ENCODE data around the gene PNKD.
"Not testable (repeated sequence)": the region's sequence is repeated elsewhere in the genome, so short reads cannot be mapped to it uniquely, and the experiment has no call there.

The PNKD gene

GRCh38 chr2:218257390-218257981 lies 12.8 kb upstream of the PNKD start:
- DNase-seq: peak; percentile 80 to 86

GRCh38 chr2:218259099-218259961 lies 11.0 kb upstream of the PNKD start:
- DNase-seq: peak; percentile 70

DNA sequence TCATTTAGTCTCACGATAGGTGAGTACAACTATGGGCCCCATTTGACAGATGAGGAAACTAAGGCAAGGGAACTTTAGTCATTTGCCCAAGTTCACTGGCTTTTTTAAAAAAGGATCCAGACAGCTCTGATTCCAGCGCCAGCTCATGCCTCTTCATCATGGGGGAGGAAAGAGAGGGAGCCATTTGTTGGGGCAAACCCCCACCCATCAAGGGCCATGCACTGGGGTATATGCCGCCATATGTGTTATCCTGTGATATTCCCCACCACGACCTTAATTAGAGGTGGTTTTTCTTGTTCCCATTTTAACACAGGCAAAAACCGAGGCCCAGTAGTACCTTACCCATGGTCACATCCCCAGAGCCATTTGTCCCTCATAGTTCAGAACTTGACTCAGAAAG lies 10.2 kb upstream of the PNKD start:
- DNase-seq: no peak

- DNase-seq: no peak
These were observed 9.4 kb upstream of the PNKD start, which contains the start of gene GPBAR1 for GRCh38 chr2:218260742-218261422. Gene GPBAR1, plus strand, starts transcription at chr2:218261015. Its CDS starts 1,710 bp downstream, at chr2:218262725.

- peak in 1 of 2 donors; percentile 33 for DNase-seq
These were observed 8.7 kb upstream of the PNKD start for GRCh38 chr2:218261423-218262236.

DNA sequence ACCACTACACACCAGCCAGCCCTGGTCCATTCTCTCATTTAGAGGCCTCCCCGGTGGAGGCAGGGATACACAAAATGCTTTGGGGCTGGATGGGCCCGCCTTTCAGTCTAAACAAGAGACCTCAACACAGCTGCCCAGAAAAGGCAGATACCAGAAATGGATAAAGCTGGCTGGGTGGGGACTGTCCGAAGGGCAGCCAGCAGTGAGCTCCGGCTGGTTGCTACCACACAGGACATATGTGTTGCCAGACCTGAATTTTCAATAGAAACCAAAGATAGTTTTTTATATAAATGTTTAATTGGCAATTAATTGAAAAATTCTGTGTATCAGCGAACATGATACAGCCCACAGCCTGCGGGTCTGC lies 8.1 kb upstream of the PNKD start:
- no peak for DNase-seq

DNA sequence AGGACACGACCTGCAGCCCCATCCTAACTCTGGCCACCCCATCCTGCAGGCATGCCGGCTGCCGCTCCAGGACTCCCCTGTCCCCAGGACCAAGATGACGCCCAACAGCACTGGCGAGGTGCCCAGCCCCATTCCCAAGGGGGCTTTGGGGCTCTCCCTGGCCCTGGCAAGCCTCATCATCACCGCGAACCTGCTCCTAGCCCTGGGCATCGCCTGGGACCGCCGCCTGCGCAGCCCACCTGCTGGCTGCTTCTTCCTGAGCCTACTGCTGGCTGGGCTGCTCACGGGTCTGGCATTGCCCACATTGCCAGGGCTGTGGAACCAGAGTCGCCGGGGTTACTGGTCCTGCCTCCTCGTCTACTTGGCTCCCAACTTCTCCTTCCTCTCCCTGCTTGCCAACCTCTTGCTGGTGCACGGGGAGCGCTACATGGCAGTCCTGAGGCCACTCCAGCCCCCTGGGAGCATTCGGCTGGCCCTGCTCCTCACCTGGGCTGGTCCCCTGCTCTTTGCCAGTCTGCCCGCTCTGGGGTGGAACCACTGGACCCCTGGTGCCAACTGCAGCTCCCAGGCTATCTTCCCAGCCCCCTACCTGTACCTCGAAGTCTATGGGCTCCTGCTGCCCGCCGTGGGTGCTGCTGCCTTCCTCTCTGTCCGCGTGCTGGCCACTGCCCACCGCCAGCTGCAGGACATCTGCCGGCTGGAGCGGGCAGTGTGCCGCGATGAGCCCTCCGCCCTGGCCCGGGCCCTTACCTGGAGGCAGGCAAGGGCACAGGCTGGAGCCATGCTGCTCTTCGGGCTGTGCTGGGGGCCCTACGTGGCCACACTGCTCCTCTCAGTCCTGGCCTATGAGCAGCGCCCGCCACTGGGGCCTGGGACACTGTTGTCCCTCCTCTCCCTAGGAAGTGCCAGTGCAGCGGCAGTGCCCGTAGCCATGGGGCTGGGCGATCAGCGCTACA lies 7.4 kb upstream of the PNKD start:
- DNase-seq: no peak

DNA sequence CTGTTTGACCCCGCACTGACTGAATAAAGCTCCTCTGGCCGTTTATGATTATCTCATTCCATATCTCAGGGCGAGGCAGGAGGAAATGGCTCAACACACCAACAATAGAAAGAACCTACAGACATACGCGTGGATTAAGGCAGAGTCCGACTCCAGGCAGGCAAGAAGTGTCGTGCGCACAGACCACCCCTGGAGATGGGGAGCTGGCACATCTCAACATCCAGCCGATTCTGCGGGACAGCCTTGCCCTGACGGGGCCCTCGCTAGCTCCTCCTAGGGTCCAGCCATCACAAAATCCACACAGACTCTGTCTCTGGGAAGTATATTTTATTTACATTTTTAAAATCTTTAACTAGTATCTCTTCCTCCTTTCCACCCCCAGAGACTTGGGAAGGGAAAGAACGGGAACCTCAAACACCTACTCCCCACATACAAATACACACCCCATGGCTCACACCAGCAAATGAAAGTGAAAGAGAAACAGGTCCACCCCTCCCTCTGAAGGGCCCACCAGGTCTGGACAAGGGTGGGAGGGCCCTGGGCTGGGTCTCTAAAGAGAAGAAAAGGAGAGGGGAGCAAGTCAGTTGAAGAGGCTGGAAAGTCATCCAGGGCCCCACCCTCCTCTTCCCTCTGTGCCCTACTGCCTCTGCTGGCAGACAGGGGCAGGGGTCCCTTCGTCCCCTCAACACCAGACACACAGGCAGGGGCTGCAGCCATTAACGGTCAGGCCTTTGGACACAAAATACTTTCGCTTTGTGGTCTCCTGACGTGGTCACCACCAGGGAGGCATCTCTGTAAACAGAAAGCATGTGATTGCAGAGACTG lies 6.3 kb upstream of the PNKD start:
- DNase-seq: peak; percentile 60 to 79

GRCh38 chr2:218264773-218265561 lies 5.4 kb upstream of the PNKD start:
- no peak for DNase-seq

- no peak for DNase-seq
These were observed 4.7 kb upstream of the PNKD start for GRCh38 chr2:218265626-218266025.

- no peak for DNase-seq
These were observed 3.9 kb upstream of the PNKD start for GRCh38 chr2:218266316-218266979.

DNA sequence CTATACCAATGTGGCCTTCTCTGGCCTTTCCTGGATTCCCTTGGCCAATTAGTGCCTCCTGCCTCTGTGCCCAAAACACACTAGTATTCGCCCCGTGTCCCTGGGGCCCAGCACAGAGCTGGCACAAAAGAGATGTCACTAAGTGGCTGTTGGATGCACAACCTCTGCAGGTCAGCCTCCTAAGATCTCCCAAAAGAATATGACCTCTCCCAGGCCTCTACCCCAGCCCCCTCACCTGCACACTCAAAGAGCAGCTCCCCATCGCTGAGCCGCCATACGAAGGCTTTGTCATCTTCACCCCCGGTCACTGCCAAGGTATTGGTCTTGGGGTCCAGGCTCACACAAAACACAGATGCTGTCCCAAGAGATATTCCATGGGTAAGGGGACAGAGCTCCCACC lies 3.1 kb upstream of the PNKD start:
- DNase-seq: no peak

DNA sequence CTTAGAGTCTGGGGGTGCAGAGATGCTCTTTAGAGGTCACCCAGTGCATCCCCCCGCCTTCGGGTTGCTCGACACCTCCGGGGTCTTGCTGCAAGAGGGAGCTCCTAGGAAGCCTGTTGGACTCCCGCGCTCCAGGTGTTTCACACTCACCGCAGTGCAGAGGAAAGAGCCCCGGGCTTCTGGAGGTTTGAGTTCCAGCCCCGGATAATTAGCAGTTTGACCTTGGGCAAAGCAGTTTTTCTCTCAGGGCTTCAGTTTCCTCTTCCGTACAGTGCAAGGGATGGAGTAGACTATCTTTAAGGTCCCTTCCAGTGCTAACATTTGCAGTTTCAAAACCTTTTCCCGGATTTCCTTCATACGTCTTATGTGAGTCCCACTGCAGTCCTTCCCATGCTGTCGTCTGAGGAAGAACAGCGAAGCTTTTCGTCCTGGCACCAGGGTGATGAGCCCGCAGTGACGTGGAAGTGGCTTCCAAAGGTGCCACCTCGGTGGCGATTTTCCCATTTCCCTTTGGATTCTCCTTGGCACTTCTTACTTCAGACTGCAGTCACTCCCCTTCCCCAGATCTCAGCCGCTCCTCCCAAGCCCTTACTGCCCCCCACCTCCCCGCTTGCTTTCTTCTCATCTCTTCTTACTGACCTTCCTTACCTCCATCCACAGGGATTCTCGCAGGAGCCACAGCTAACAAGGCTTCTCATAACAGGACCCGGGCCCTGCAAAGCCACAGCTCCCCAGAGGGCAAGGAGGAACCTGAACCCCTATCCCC lies 585 bp downstream of the PNKD start:
- no peak for DNase-seq

DNA sequence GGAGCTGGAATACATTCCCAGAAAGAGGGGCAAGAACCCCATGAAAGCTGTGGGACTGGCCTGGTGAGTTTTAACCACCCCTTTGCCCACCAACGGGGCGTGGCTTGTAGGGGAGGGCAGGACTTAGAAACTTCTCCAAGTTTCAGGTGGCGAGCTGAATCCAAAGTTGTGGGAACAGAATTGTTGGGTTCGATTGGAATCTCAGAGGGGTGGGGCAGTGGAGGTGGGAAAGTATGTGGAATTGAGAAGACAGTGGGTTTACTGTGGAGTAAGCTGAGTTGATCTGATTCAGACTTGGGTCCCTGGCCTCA lies 1.1 kb downstream of the PNKD start:
- no peak for DNase-seq

DNA sequence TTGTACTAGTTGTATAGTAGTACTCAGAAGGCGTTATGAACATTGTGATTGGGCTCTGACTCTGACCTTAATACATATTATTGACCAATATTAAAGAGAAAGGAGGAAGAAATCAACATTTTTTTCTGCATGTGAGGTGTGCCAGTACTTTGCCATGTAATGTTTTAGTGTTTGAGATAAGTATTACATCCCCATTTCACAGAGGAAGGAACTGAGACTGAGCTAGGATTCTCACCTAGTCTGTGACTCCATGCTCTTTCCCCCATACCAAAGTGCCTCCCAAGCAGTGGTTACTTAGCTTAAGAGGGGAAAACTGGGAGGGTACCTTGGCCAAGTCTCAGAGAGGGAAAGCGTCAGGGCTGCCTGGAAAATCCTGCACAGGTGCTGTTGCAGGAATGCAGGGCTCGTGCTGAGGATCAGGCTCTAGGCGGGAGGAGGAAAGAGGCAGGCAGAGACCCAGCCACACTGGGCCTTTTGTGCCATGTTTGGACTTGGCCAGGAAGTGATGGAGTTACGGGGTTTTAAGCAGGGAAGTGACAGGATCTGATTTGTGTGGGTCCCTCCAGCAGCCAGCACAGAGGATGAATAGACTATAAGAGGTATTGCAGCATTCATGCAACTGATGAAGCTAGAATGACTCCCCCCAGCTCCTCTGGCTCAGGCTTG lies 1.7 kb downstream of the PNKD start:
- DNase-seq: no peak

- peak; percentile 73 to 86 for DNase-seq
These were observed 2.4 kb downstream of the PNKD start for GRCh38 chr2:218272531-218273212.

DNA sequence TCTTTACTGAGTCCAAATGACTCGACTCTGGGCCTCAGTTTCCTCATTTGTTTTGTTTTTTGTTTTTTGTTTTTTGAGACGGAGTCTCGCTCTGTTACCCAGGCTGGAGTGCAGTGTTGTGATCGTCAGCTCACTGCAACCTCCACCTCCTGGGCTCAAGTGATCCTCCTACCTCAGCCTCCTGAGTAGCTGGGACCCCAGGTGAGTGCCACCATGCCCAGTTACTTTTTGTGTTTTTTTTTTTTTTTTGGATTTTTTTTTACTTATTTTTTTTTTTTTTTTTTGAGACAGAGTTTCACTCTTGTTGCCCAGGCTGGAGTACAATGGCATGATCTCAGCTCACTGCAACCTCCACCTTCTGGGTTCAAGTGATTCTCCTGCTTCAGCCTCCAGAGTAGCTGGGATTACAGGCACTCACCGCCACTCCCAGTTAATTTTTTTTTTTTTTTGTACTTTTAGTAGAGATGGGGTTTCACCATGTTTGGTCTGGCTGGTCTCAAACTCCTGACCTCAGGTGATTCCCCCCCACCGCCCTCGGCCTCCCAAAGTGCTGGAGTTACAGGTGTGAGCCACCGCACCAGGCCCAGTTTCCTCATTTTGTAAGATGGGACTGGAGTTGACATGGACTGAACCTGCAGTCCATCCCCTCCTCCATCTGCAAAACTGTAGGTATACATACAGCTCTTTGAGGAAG lies 3.0 kb downstream of the PNKD start:
- not testable (repeated sequence) for DNase-seq
